ENCODE results near the gene THSD8. TPM values are rescaled to one million over a fixed set of nuclear protein-coding genes. Genes with fewer than 3 reads are reported as not detected.
"Not testable (repeated sequence)": the region's sequence is repeated elsewhere in the genome, so short reads cannot be mapped to it uniquely, and the experiment has no call there.

THSD8 gene
- total RNA-seq, 1 donor from 2014 or later = 0.94 TPM

- intact Hi-C loops (cut with DNase I) = loop anchor here (5.0 kb wide), 2 partner anchors 35 to 120 kb away; partner anchors contain the start of genes DHPS and MAST1
These were observed 618 bp downstream of the THSD8 start for GRCh38 chr19:12802267-12803106.

DNA sequence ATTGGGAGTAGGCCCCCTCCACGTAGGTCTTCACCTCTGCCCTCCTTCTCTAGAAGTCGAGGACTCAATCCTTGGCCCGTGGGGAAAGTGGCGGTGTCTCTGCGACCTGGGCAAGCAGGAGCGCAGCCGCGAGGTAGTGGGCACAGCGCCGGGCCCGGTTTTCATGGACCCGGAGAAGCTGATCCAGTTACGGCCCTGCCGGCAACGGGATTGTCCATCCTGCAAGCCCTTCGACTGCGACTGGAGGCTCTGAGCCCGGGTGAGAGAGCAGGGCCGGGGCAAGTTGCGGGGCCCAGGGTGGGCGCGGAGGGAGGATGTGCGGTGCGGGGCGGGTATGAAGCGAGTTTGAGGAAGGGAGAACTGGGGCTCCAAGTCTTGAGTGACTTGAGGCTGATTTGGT, 2.2 kb downstream of the THSD8 start:
- intact Hi-C loops (cut with DNase I) = loop anchor here (5.0 kb wide), 2 partner anchors 33 to 122 kb away; partner anchors contain the start of genes DHPS and MAST1
- no peak for DNase-seq (ENCODE audit: low spot score)

More at GRCh38 chr19:12802267-12803106, 618 bp downstream of the THSD8 start:
- no peak for DNase-seq (ENCODE audit: low spot score)

GRCh38 chr19:12806242-12807081, 4.6 kb downstream of the THSD8 start, which contains the start of gene RNASEH2A:
RNASEH2A (plus strand) TSS chr19:12806584; CDS start chr19:12806674, 90 bp downstream.
- intact Hi-C loops (cut with DNase I) = no loop called here
- peak; percentile 97 for DNase-seq (ENCODE audit: low spot score)

DNA sequence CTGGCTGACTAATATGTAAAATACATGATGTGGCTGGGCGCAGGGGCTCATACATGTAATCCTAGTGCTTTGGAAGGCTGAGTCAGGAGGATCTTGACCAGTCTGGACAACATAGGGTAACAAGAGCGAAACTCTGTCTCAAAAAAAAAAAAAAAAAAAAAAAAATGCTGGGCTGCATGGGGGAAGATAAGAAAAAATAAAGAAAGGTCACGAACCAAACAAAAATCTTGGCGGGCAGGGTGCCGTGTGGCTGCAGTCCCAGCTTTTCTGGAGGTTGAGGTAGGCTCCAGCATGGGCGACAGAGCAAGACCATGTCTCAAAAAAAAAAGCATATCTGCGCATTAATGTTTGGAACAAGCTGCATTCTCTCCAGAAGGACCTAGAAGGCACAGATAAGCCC, 13.2 kb downstream of the THSD8 start:
- no peak for DNase-seq (ENCODE audit: low spot score)
- intact Hi-C loops (cut with DNase I) = no loop called here

- DNase-seq (ENCODE audit: low spot score); intact Hi-C loops (cut with DNase I): not testable (repeated sequence)
These were observed 15.3 kb downstream of the THSD8 start for GRCh38 chr19:12817188-12817587.

GRCh38 chr19:12817810-12818209, 15.9 kb downstream of the THSD8 start:
- intact Hi-C loops (cut with DNase I); DNase-seq (ENCODE audit: low spot score): not testable (repeated sequence)

DNA sequence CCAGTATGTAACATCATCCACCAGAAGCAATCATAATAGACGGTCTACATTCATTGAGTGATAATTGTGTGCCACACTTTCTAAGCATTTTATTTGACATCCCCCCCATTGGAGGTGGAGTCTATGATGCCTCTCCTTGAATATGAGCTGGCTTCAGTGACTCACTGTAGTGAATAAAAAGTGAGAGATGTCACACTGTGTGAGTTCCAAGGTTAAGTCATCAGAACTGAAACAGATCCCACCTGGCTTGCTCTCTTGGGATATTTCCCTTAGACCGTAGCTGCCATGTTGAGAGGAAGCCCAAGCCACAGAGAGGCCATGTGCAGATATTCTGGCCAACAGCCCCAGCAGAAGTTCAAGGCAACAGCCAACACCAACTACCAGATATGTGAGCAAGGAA, 19.9 kb downstream of the THSD8 start:
- DNase-seq (ENCODE audit: low spot score) = no peak
- intact Hi-C loops (cut with DNase I) = no loop called here

DNA sequence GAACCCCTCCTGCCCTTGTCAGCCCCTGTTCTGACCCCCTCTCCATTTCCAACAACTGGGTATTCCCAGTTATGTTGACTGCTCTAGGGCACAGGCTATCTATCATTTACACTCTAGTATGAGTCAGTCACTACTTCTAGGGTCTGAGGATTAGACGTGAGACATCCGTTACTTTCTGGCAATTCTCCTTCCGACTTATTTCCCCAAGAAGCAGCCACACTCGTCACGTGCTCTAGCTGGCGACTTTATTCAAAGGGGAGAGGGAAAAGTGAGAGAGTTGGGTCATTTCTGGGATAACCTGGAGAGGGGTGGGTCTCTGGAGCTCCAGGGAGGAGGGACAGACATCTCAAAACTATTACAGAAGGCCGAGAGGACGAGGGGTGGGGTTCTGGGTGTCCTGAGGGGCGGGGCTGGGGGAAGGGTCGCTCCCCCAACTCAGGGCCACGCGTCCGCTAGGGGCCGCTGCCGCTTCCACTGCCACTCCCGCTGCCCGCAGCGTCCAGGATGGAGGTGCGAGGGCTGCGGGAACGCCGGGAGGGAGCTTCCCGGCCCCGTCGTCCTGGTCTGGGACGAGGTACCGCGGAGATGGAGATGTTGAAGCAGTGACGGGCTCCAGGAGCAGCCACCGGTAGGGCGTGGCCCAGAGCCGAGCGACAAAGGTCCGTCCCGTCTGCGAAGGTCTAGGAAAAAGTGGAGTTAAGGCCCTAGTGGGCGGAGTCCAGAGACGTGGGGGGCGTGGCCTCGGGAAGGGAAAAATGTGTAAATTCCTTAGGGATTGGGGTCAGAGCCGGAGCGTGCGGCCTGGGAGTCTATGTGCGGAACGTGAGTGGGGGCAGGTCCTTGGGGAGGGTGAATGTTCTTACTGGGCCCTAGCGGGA, 23.6 kb downstream of the THSD8 start:
- intact Hi-C loops (cut with DNase I) = no loop called here
- no peak for DNase-seq (ENCODE audit: low spot score)

GRCh38 chr19:12828494-12828893, 26.6 kb downstream of the THSD8 start:
- DNase-seq (ENCODE audit: low spot score) = no peak
- intact Hi-C loops (cut with DNase I) = no loop called here

GRCh38 chr19:12833418-12833737, 31.5 kb downstream of the THSD8 start:
- intact Hi-C loops (cut with DNase I) = no loop called here
- no peak for DNase-seq (ENCODE audit: low spot score)

DNA sequence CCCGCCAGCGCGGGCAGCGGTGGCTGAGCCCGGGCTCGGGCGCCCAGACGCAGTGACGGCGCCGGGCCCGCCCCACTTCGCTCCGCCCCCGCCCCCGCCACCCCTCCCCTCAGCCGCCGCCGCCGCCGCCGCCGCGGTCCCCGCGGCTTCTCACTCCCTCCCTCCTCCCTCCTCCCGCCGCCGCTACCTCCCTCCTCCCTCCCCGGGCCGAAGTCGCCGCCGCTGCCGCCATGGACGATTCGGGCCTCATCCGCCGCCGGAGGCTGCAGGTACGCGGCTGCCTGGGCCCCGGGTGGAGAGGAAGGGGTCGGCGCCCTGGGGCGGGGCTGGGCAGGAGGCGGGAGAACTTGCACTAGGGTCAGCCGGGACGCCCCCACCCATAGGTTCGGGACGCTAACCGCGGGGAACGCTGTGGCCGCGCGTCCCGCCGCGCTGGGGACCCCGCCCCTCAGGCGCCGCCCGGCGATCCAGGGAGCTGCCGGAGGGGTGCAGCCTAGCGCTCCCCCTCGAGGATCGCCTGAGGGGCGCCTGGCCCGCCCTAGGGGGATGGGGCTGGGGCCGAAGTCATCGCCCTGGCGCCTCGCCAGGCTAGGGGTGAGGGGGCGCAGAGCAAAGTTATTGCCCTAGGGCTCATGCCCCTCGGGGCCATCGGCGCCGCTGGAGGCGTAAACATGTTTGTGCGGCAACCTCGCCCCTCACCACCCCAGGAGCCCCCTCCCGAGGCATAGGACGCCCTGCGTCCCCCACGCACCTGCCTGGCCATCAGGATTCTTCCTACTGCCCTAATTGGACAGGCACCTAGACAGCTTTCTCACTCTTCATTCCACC, 32.1 kb downstream of the THSD8 start:
- intact Hi-C loops (cut with DNase I) = no loop called here
- no peak for DNase-seq (ENCODE audit: low spot score)

- DNase-seq (ENCODE audit: low spot score) = no peak
- intact Hi-C loops (cut with DNase I) = no loop called here
These were observed 32.7 kb downstream of the THSD8 start, which contains the start of gene RTBDN for GRCh38 chr19:12834566-12834943. RTBDN (minus strand) TSS chr19:12834579; CDS start chr19:12829979, 4,600 bp downstream.

- no peak for DNase-seq (ENCODE audit: low spot score)
- intact Hi-C loops (cut with DNase I) = loop anchor here (5.0 kb wide), 1 partner anchor 33 kb away; the partner anchor contains the start of genes PRDX2 and THSD8
These were observed 33.3 kb downstream of the THSD8 start for GRCh38 chr19:12834976-12835757.

DNA sequence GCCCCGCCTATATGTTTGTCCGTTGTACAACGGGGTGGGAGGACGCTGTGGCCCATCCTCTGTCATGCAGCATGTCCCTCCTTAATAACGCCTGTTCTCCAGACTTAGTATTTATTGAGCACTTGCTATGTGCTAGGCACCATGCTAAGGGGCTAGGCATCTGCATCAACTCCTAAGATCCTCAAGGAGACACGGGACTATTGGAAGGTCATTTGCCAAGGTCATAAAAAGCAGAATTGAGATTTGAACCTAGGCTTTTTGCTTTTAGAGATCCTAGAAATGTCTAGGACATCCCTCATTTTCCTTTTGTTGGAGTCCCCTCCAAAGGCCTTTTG, 34.6 kb downstream of the THSD8 start:
- intact Hi-C loops (cut with DNase I) = loop anchor here (5.0 kb wide), 1 partner anchor 34 kb away; the partner anchor contains the start of genes PRDX2 and THSD8
- DNase-seq (ENCODE audit: low spot score) = no peak

GRCh38 chr19:12837225-12837624, 35.4 kb downstream of the THSD8 start:
- no peak for DNase-seq (ENCODE audit: low spot score)
- intact Hi-C loops (cut with DNase I) = loop anchor here (5.0 kb wide), 1 partner anchor 35 kb away; the partner anchor contains the start of genes PRDX2 and THSD8

DNA sequence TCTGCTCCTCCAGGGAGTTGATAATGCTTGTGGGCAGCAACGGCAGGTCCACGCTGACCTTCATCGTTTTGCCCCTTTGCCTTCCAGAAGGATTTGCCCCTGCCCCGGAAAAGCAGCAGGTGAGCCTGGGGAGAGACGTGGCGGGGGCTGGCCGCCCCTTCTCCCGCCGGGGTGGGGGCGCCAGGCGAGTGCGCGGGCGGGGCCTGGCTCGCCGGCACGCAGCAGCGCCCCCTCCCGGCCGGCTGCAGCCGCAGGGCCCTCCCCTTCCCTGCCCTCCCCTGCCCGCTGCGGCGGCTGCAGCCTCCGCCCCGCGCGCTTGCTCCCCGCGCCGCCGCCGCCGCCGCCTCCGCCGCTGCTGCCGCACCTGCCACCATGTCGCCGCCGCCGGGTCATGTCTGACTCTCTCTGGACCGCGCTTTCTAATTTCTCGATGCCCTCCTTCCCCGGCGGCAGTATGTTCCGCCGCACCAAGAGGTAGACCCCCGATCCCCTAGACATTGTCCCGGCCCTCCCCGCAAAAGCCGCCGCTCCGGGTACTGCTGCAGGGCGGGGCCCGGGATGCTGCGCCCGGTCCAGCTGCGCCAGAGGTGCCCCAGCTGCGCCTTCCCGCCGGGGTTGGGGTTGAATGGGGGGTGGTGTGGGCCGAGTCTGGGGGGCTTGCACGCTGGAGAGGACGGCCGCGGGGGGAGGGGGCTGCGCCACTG, 36.5 kb downstream of the THSD8 start, which contains the start of gene MAST1:
Gene MAST1, plus strand, starts transcription at position 334 of the 704 bp plus-strand sequence. Its CDS starts 58 bp downstream, at position 392.
- intact Hi-C loops (cut with DNase I) = loop anchor here (5.0 kb wide), 1 partner anchor 36 kb away; the partner anchor contains the start of genes PRDX2 and THSD8
- DNase-seq (ENCODE audit: low spot score) = no peak

Measured in cardiac septum (tissue), 1 donor.